Kidney (tissue), 14 donors: Measurements from ENCODE around the gene TFF1. TPM values are rescaled to one million over a fixed set of nuclear protein-coding genes. Genes with fewer than 3 reads are reported as not detected.
A peak's percentile ranks its signal among the peaks of the same experiment; 100 is the strongest.

ENCODE experiments used
- DNase-seq, 5 donors: peaks; one replicate each; pipeline ENCODE4 v3.0.0-alpha.2; 2013 to 2020
- FAIRE-seq: peaks from 2 replicates; lab custom pipeline; 2012; peaks lifted over from hg19 to GRCh38; lab: Jason Lieb, UNC
- H3K27ac ChIP-seq, 2 donors: one replicate each; pipeline ENCODE4 v1.7.0; 2013; ENCODE audit warnings: low read depth in 2 of 2, low read length in 2 of 2, inconsistent platforms in 1 of 2
- H3K27me3 ChIP-seq: one replicate; pipeline ENCODE4 v1.7.1; 2013; ENCODE audit warnings: low read length, inconsistent platforms; ENCODE audit not compliant: control insufficient read depth, insufficient read depth
- H3K36me3 ChIP-seq, 3 donors: one replicate each; pipeline versions ENCODE4 v1.7.0 to v1.7.1; 2013; ENCODE audit warnings: low read length in 3 of 3, control low read depth in 1 of 3, inconsistent platforms in 1 of 3; ENCODE audit not compliant: insufficient read depth in 3 of 3, control insufficient read depth in 2 of 3
- H3K4me1 ChIP-seq, 3 donors: one replicate each; pipeline versions ENCODE4 v1.7.0 to v1.7.1; 2013; ENCODE audit warnings: low read length in 3 of 3, inconsistent platforms in 1 of 3, low read depth in 1 of 3; ENCODE audit not compliant: control insufficient read depth in 2 of 3, insufficient read depth in 2 of 3
- H3K4me3 ChIP-seq, 3 donors: one replicate each; pipeline versions ENCODE4 v1.7.0 to v1.8.1; 2013; ENCODE audit warnings: low read length in 3 of 3, control low read depth in 1 of 3, inconsistent platforms in 1 of 3
- H3K9ac ChIP-seq, 3 donors: one replicate each; pipeline versions ENCODE4 v1.7.0 to v1.7.1; 2013; ENCODE audit warnings: low read length in 3 of 3, control low read depth in 1 of 3, inconsistent platforms in 1 of 3
- H3K9me3 ChIP-seq, 3 donors: one replicate each; pipeline versions ENCODE4 v1.7.0 to v1.7.1; 2013; ENCODE audit warnings: low read length in 3 of 3, control low read depth in 1 of 3, inconsistent platforms in 1 of 3; ENCODE audit not compliant: control insufficient read depth in 2 of 3, insufficient read depth in 1 of 3
- intact Hi-C: fragments of 100-400 bp; cut with DNase I; formaldehyde crosslinking; loops from one replicate; pipeline ENCODE4 v1.11.1; 2022
- polyA plus RNA-seq: library from polyadenylated mRNA; stranded (reverse); fragments of 350-450 nt; fragmentation: Illumina TruSeq; extraction: RNeasy Lipid Tissue Mini Kit (QIAGEN cat#74804); gene quantifications from one replicate; pipeline ENCODE4 v1.2.3, GENCODE V29; 2014; ENCODE audit warnings: low read depth, low replicate concordance; ENCODE audit not compliant: insufficient read depth
- total RNA-seq: library from RNA; stranded (reverse); fragmentation: NEBNext Ultra II Directional; extraction: Animal tissue kit (Norgen Biotek cat#: 25700); gene quantifications from one replicate; pipeline ENCODE4 v1.2.1, GENCODE V29; 2021
- TF ChIP-seq, protein P1 (sequence below): IDR thresholded peaks from 3 replicates; pipeline ENCODE4 v1.5.1; 2012; ENCODE audit warnings: mild to moderate bottlenecking, moderate library complexity, borderline replicate concordance; ENCODE audit not compliant: insufficient read depth; ENCODE audit errors: extremely low read depth
- donor health status: control.
- donor health status: control.
- donor health status: control.
- donor health status: control.
- donor health status: control.
- donor health status: DM: yes; HTN: yes; CAD: no.
- donor health status: Normal renal cell carcinoma (clear cell type).

Gene TFF1
- total and polyA plus RNA-seq, 2 donors from 2014 or later: not detected

DNA sequence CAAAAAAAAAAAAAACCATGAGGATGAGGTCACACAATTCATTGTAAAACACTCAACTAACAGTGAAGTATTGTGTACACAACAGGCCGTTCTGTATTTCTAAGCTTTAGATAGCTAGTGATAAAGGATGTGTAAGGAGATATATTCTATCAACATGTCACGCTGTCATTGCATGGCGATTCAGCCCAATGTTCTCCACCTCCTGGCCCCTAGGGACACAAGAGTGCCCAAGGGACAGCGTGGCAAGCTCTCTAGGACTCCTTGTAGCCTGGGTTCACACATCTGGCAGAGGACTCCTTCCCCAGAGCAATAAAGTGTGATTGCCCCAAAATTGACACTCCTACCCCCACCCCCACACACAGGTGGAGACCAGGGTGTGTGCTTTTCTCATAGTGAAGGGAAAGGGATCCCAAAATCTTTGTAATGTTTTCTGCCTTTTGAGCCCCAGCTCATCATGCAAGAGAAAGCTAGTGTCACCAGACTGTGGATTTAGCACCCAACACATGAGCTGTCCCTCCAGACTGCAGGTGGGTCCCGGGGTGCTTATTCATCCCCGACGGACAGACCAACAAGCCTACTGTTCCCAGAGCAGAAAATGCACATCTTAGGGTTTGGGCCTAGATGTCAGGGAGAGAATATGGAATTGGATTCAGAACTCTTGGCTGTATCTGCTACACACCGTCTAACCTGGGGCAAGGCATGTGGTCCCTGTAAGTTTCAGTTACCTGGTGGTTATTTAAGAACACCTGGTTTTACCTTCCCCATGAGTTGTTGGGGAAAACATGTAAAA lies 18.0 kb upstream of the TFF1 start:
- no peak for DNase-seq
- H3K27ac ChIP-seq: no peak overlapping the region

GRCh38 chr21:42383331-42383730 lies 17.0 kb upstream of the TFF1 start:
- Histone ChIP-seq H3K36me3 (no peaks in the 10 kb centered on the region), H3K27me3 (no peaks in the 10 kb centered on the region), H3K4me1 (no peaks in the 10 kb centered on the region), H3K4me3 (no peak overlapping the region), H3K9me3 (peaks cover 0 to 6% (median 0%) of the 10 kb centered on the region in 3 donors), H3K27ac (no peak overlapping the region), H3K9ac (no peak overlapping the region)
- DNase-seq (peak in 1 of 5 donors; percentile 67), FAIRE-seq (no peak)
- TF ChIP-seq, protein P1, sequence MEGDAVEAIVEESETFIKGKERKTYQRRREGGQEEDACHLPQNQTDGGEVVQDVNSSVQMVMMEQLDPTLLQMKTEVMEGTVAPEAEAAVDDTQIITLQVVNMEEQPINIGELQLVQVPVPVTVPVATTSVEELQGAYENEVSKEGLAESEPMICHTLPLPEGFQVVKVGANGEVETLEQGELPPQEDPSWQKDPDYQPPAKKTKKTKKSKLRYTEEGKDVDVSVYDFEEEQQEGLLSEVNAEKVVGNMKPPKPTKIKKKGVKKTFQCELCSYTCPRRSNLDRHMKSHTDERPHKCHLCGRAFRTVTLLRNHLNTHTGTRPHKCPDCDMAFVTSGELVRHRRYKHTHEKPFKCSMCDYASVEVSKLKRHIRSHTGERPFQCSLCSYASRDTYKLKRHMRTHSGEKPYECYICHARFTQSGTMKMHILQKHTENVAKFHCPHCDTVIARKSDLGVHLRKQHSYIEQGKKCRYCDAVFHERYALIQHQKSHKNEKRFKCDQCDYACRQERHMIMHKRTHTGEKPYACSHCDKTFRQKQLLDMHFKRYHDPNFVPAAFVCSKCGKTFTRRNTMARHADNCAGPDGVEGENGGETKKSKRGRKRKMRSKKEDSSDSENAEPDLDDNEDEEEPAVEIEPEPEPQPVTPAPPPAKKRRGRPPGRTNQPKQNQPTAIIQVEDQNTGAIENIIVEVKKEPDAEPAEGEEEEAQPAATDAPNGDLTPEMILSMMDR: no peak
- intact Hi-C loops: no loop called here

More for the DNA sequence above, 18.0 kb upstream of the TFF1 start:
- TF ChIP-seq, protein P1: no peak
- Histone ChIP-seq H3K4me1 (no peaks in the 10 kb centered on the region), H3K4me3 (no peak overlapping the region), H3K9ac (no peak overlapping the region), H3K27me3 (no peaks in the 10 kb centered on the region), H3K9me3 (peaks cover 0 to 6% (median 0%) of the 10 kb centered on the region in 3 donors), H3K36me3 (no peaks in the 10 kb centered on the region)
- intact Hi-C loops: no loop called here
- no peak for FAIRE-seq

- Histone ChIP-seq H3K4me1 (no peaks in the 10 kb centered on the region), H3K9ac (no peak overlapping the region), H3K4me3 (no peak overlapping the region), H3K27ac (no peak overlapping the region), H3K9me3 (peaks cover 0 to 6% (median 0%) of the 10 kb centered on the region in 3 donors), H3K27me3 (no peaks in the 10 kb centered on the region), H3K36me3 (no peaks in the 10 kb centered on the region)
- intact Hi-C loops: no loop called here
- FAIRE-seq: no peak
- peak in 1 of 5 donors; percentile 42 for DNase-seq
- TF ChIP-seq, protein P1: no peak
These were observed 16.6 kb upstream of the TFF1 start for GRCh38 chr21:42382915-42383314.
